Measurements from ENCODE around the gene NKIRAS1. TPM values are rescaled to one million over a fixed set of nuclear protein-coding genes. Genes with fewer than 3 reads are reported as not detected.

Gene NKIRAS1
- total RNA-seq, 4 donors from 2014 or later = 25.1 to 42.1 (median 34.7) TPM

Other genes with a start within 250 kb of the NKIRAS1 start
- 100 to 1,000 TPM in 2 of 4 donors, 10 to 100 TPM in 2; 54.8 to 153 (median 109) TPM for gene UBE2E1, start 111.0 kb downstream of the NKIRAS1 start, total RNA-seq
- gene RPL15, start 142 bp upstream of the NKIRAS1 start, total RNA-seq = 1,000 to 10,000 TPM; 1,370 to 1,628 (median 1,557) TPM
- gene NR1D2, start 28.3 kb upstream of the NKIRAS1 start, total RNA-seq = 10 to 100 TPM; 27.1 to 62.7 (median 51.2) TPM